Left kidney (tissue), 2 donors: Measurements from ENCODE around the gene SSH3. TPM values are rescaled to one million over a fixed set of nuclear protein-coding genes. Genes with fewer than 3 reads are reported as not detected.
"Not testable (repeated sequence)": the region's sequence is repeated elsewhere in the genome, so short reads cannot be mapped to it uniquely, and the experiment has no call there.

ENCODE experiments used
- DNase-seq: peaks from one replicate; pipeline ENCODE4 v3.0.0-alpha.2; 2013
- polyA plus RNA-seq: library from polyadenylated mRNA; unstranded; fragments of 120-200 nt; gene quantifications from one replicate; pipeline ENCODE4 v1.2.1, GENCODE V29; 2013; ENCODE audit not compliant: insufficient read length

The SSH3 gene
- polyA plus RNA-seq, 1 donor, result 22.8 TPM

- no peak for DNase-seq
Measured at GRCh38 chr11:67310246-67311050, 7.1 kb downstream of the SSH3 start.

GRCh38 chr11:67311051-67311555 is 7.8 kb downstream of the SSH3 start:
- no peak for DNase-seq

- no peak for DNase-seq
Measured at GRCh38 chr11:67311556-67312082, 8.3 kb downstream of the SSH3 start.

- DNase-seq, result no peak
Measured at GRCh38 chr11:67312187-67313021, 9.1 kb downstream of the SSH3 start.

GRCh38 chr11:67313125-67313890 is 10.0 kb downstream of the SSH3 start:
- no peak for DNase-seq

- DNase-seq, result no peak
Measured at GRCh38 chr11:67314218-67314617, 10.9 kb downstream of the SSH3 start.

- DNase-seq, result no peak
Measured at GRCh38 chr11:67315325-67315909, 12.1 kb downstream of the SSH3 start.

GRCh38 chr11:67316882-67317204 is 13.5 kb downstream of the SSH3 start:
- DNase-seq, result no peak

GRCh38 chr11:67317205-67317887 is 14.0 kb downstream of the SSH3 start:
- DNase-seq, result peak; percentile 99

GRCh38 chr11:67317888-67318555 is 14.7 kb downstream of the SSH3 start:
- no peak for DNase-seq

GRCh38 chr11:67318876-67319275 is 15.5 kb downstream of the SSH3 start:
- not testable (repeated sequence) for DNase-seq

- DNase-seq, result no peak
Measured at GRCh38 chr11:67320011-67320410, 16.7 kb downstream of the SSH3 start.

- no peak for DNase-seq
Measured at GRCh38 chr11:67320691-67321090, 17.4 kb downstream of the SSH3 start.

- no peak for DNase-seq
Measured at GRCh38 chr11:67321313-67321871, 18.1 kb downstream of the SSH3 start.

GRCh38 chr11:67322049-67322448 is 18.7 kb downstream of the SSH3 start:
- DNase-seq, result no peak

GRCh38 chr11:67323526-67323925 is 20.2 kb downstream of the SSH3 start:
- no peak for DNase-seq

- DNase-seq, result no peak
Measured at GRCh38 chr11:67332081-67332691, 28.9 kb downstream of the SSH3 start.

GRCh38 chr11:67337257-67337656 is 33.9 kb downstream of the SSH3 start:
- DNase-seq, result no peak

GRCh38 chr11:67344264-67344663 is 40.9 kb downstream of the SSH3 start:
- no peak for DNase-seq
